HepG2 (cell line): Measurements from ENCODE around the gene ZNF691. TPM values are rescaled to one million over a fixed set of nuclear protein-coding genes. Genes with fewer than 3 reads are reported as not detected.

Experiments
- polyA plus RNA-seq, 8 experiments: library from polyadenylated mRNA; depleted of rRNA in 3 of 8; stranded (reverse) in 7 of 8; unstranded in 1 of 8; fragments of >200 nt; fragmentation: Illumina TruSeq in 4 of 8; extraction: Trizol in 4 of 8; gene quantifications; 2 replicates each; pipeline versions ENCODE4 v1.2.1 to v1.2.3, GENCODE V29; 2011 to 2016; ENCODE audit warnings: low read depth in 4 of 8, missing spikeins in 1 of 8, mixed read lengths in 1 of 8; ENCODE audit not compliant: insufficient read depth in 1 of 8
- total RNA-seq, 5 experiments: library from RNA; depleted of rRNA; stranded (reverse); fragments of >200 nt; fragmentation: Illumina TruSeq; extraction: Trizol; gene quantifications; 2 replicates each; pipeline ENCODE4 v1.2.3, GENCODE V29; 2016; ENCODE audit warnings: low read depth in 1 of 5

ZNF691 gene
- total and polyA plus RNA-seq, 2 of the 13 experiments (the other 11 are each of a cell fraction or from before 2014, with no cell fraction given): 7.6 to 7.8 TPM

Other genes starting within 250 kb of the ZNF691 start
- 72.6 and 93.3 TPM in 2 replicates for gene PPIH, start 188.2 kb upstream of the ZNF691 start, total RNA-seq (2016; rRNA removed; fragmentation: Illumina TruSeq; extraction: Trizol)
- 18.7 and 29.9 TPM in 2 replicates for gene PPIH, start 188.2 kb upstream of the ZNF691 start, polyA plus RNA-seq (2011; rRNA removed)
- gene YBX1, start 164.2 kb upstream of the ZNF691 start, total RNA-seq (2016; rRNA removed; fragmentation: Illumina TruSeq; extraction: Trizol): 500 and 628 TPM in 2 replicates
- 228 and 339 TPM in 2 replicates for gene YBX1, start 164.2 kb upstream of the ZNF691 start, polyA plus RNA-seq (2011; rRNA removed)
- gene CLDN19, start 106.4 kb upstream of the ZNF691 start, total RNA-seq (2016; rRNA removed; fragmentation: Illumina TruSeq; extraction: Trizol): 4.3 and 7.6 TPM in 2 replicates
- 5.0 and 5.3 TPM in 2 replicates for gene CLDN19, start 106.4 kb upstream of the ZNF691 start, polyA plus RNA-seq (2011; rRNA removed)
- gene P3H1, start 79.6 kb upstream of the ZNF691 start, total RNA-seq (2016; rRNA removed; fragmentation: Illumina TruSeq; extraction: Trizol): 18.7 and 64.6 TPM in 2 replicates
- 113 and 120 TPM in 2 replicates for gene P3H1, start 79.6 kb upstream of the ZNF691 start, polyA plus RNA-seq (2011; rRNA removed)
- 4.8 and 5.3 TPM in 2 replicates for gene C1orf50, start 79.4 kb upstream of the ZNF691 start, total RNA-seq (2016; rRNA removed; fragmentation: Illumina TruSeq; extraction: Trizol)
- 4.3 and 5.5 TPM in 2 replicates for gene C1orf50, start 79.4 kb upstream of the ZNF691 start, polyA plus RNA-seq (2011; rRNA removed)
- gene TMEM269, start 61.6 kb upstream of the ZNF691 start, total RNA-seq (2016; rRNA removed; fragmentation: Illumina TruSeq; extraction: Trizol): 0.15 and 0.24 TPM in 2 replicates
- gene TMEM269, start 61.6 kb upstream of the ZNF691 start, polyA plus RNA-seq (2011; rRNA removed): 0.14 and 0.21 TPM in 2 replicates
- gene ERMAP, start 29.5 kb upstream of the ZNF691 start, total RNA-seq (2016; rRNA removed; fragmentation: Illumina TruSeq; extraction: Trizol): 2.6 and 4.4 TPM in 2 replicates
- 2.2 and 2.4 TPM in 2 replicates for gene ERMAP, start 29.5 kb upstream of the ZNF691 start, polyA plus RNA-seq (2011; rRNA removed)
- 45.2 and 48.2 TPM in 2 replicates for gene SVBP, start 29.2 kb upstream of the ZNF691 start, total RNA-seq (2016; rRNA removed; fragmentation: Illumina TruSeq; extraction: Trizol)
- gene SVBP, start 29.2 kb upstream of the ZNF691 start, polyA plus RNA-seq (2011; rRNA removed): 22.5 and 28.8 TPM in 2 replicates
- gene SLC2A1, start 112.3 kb downstream of the ZNF691 start, total RNA-seq (2016; rRNA removed; fragmentation: Illumina TruSeq; extraction: Trizol): 54.3 and 125 TPM in 2 replicates
- 315 and 423 TPM in 2 replicates for gene SLC2A1, start 112.3 kb downstream of the ZNF691 start, polyA plus RNA-seq (2011; rRNA removed)